ENCODE data around the gene PRG2. TPM values are rescaled to one million over a fixed set of nuclear protein-coding genes. Genes with fewer than 3 reads are reported as not detected.

The PRG2 gene
- total and polyA plus RNA-seq, 9 of the 15 experiments (the other 6 are each of a cell fraction or from before 2014, with no cell fraction given): 1.8 to 78.0 (median 26.6) TPM

DNA sequence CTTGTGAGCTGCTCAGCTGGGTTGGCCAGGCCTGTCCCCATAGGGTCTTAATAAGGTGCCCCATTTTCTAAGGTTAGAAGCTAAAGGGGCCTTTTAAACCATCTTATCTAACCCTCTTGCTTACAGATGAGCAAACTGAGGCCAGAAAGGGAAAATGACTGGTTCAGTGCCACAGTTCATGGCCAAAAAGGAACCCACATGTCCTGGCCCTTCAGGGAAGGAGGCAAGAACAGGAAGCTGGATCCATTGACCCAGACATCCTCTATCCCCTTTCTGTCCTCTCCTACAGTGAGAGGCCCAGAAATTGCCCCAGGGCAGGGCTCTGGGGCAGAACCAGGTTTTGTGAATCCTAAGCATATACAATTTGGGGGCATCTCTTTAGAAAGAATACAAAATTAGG is 19.5 kb downstream of the PRG2 start:
- no TSS peak for BruUV-seq (replicated peaks)
- POLR2A ChIA-PET: interaction anchor here (0.5 to 1.4 kb wide), 9 partner anchors 10 to 313 kb away, joined by 3 to 4 read pairs (median 3); no protein-coding TSS in a partner anchor
- no peak overlapping the region for H3K4me3 ChIP-seq
- no peaks in the 10 kb centered on the region for H3K9me3 ChIP-seq (replicated peaks; ENCODE audit: control insufficient read depth, insufficient read depth, low read depth, low read length)
- H3K9me1 ChIP-seq (ENCODE audit: control insufficient read depth, insufficient read depth, low read length): no peaks in the 10 kb centered on the region
- no peaks in the 10 kb centered on the region for H3K79me2 ChIP-seq (ENCODE audit: control insufficient read depth, insufficient read depth, low read length)
- in situ Hi-C loops (cut with MboI) (no loop called here), intact Hi-C loops (cut with micrococcal nuclease) (no loop called here)
- H3K9ac ChIP-seq (ENCODE audit: insufficient read depth in 1 of 2, low read depth in 2 of 2, low read length in 2 of 2): no peak overlapping the region
- H3K4me2 ChIP-seq (ENCODE audit: insufficient read depth, low read length): no peak overlapping the region
- no peak for TF ChIP-seq MXI1 (IDR thresholded peaks at IDR 0.05; ENCODE audit: low read depth, low read length)
- no peak for TF ChIP-seq ZNF780A (CRISPR knock-in tag; IDR thresholded peaks at IDR 0.05)
- TF ChIP-seq NR1H2 (CRISPR knock-in tag; IDR thresholded peaks at IDR 0.05): no peak
- TF ChIP-seq, protein P1, sequence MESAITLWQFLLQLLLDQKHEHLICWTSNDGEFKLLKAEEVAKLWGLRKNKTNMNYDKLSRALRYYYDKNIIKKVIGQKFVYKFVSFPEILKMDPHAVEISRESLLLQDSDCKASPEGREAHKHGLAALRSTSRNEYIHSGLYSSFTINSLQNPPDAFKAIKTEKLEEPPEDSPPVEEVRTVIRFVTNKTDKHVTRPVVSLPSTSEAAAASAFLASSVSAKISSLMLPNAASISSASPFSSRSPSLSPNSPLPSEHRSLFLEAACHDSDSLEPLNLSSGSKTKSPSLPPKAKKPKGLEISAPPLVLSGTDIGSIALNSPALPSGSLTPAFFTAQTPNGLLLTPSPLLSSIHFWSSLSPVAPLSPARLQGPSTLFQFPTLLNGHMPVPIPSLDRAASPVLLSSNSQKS (CRISPR knock-in tag; IDR thresholded peaks at IDR 0.05): no peak
- TF ChIP-seq CHCHD3 (CRISPR knock-in tag; IDR thresholded peaks at IDR 0.05): no peak
- TF ChIP-seq, protein P2, sequence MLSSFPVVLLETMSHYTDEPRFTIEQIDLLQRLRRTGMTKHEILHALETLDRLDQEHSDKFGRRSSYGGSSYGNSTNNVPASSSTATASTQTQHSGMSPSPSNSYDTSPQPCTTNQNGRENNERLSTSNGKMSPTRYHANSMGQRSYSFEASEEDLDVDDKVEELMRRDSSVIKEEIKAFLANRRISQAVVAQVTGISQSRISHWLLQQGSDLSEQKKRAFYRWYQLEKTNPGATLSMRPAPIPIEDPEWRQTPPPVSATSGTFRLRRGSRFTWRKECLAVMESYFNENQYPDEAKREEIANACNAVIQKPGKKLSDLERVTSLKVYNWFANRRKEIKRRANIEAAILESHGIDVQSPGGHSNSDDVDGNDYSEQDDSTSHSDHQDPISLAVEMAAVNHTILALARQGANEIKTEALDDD (IDR thresholded peaks at IDR 0.05): no peak
- TF ChIP-seq HMG20A (CRISPR knock-in tag; conservative IDR thresholded peaks at IDR 0.05): no peak
- no peak for TF ChIP-seq GABPB2 (CRISPR knock-in tag; conservative IDR thresholded peaks at IDR 0.05)
- no peak for TF ChIP-seq SMAD3 (CRISPR knock-in tag; conservative IDR thresholded peaks at IDR 0.05)
- TF ChIP-seq NR2C2 (CRISPR knock-in tag; IDR thresholded peaks at IDR 0.05): no peak
- TF ChIP-seq NR2C2 (tag; IDR thresholded peaks at IDR 0.05): no peak
- TF ChIP-seq ELF2 (CRISPR knock-in tag; IDR thresholded peaks at IDR 0.05): no peak
- TF ChIP-seq ZNF124 (CRISPR knock-in tag; IDR thresholded peaks at IDR 0.05): no peak
- TF ChIP-seq ZNF282 (CRISPR knock-in tag; IDR thresholded peaks at IDR 0.05): no peak
- no peaks in the 10 kb centered on the region for H4K20me1 ChIP-seq (replicated peaks; ENCODE audit: control insufficient read depth, insufficient read depth, low read length)
- peaks cover 8 to 15% of the 10 kb centered on the region in 2 experiments; a peak in 4 of 5 replicates for H3K4me1 ChIP-seq (replicated peaks in 1 of 2; ENCODE audit: control insufficient read depth in 2 of 2, insufficient read depth in 2 of 2, low read length in 2 of 2)
- no peak overlapping the region for H2AFZ ChIP-seq (ENCODE audit: low read depth, low read length)
- ATAC-seq (no peak), FAIRE-seq (no peak), DNase-seq (ENCODE audit: extremely low read depth in 1 of 4, low spot score in 3 of 4) (no peak)
- H3K27ac ChIP-seq (ENCODE audit: extremely low read depth, low read depth, low read length): no peak overlapping the region
- no peaks in the 10 kb centered on the region for H3K27me3 ChIP-seq (ENCODE audit: control insufficient read depth in 2 of 2, insufficient read depth in 2 of 2, low read length in 2 of 2)
- no peaks in the 10 kb centered on the region for H3K36me3 ChIP-seq (ENCODE audit: control insufficient read depth, insufficient read depth, low read length)
- CTCF ChIA-PET (ENCODE audit: low intra/inter-chr PET ratio): no interaction called here

All from K562 (cell line).